ENCODE results near the gene TMEM8B.

- TF ChIP-seq CTCF (conservative IDR thresholded peaks at IDR 0.05) = no peak
- no peak for TF ChIP-seq EZH2 (IDR thresholded peaks at IDR 0.05; ENCODE audit: low read depth)
Observed at GRCh38 chr9:35856882-35857281, 27.9 kb downstream of the TMEM8B start.
